Measurements from ENCODE around the gene CCDC178.
"Not testable (repeated sequence)": the region's sequence is repeated elsewhere in the genome, so short reads cannot be mapped to it uniquely, and the experiment has no call there.

CCDC178 gene

DNA sequence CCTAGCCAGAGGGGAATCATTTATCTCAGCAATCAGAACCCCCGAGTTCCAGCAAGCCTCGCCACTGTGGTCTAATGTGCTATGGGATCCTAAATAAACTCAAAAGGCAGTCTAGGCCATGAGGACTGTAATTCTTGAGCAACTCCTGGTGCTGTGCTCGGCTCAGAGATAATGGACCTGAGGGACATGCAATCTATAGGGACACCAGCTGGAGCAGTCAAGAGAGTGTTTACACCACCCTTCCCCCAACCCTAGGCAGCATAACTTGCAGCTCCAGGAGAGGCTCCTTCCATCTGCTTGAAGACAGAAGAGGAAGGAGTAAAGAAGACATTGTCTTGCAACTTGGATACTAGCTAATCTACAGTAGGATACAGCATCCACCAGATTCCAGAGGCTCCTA lies 442.2 kb downstream of the CCDC178 start:
- H3K36me3 ChIP-seq (ENCODE audit: insufficient read depth, low read length): no peaks in the 10 kb centered on the region
- 89% methylated on average over 3 of the region's 3 CpGs for WGBS
- no peaks in the 10 kb centered on the region for H3K9me3 ChIP-seq (ENCODE audit: insufficient read depth, low read depth, low read length)
- no peaks in the 10 kb centered on the region for H3K27me3 ChIP-seq (ENCODE audit: insufficient read depth, low read length)
- no peak overlapping the region for H3K27ac ChIP-seq (ENCODE audit: low read depth, low read length)
- no peak overlapping the region for H3K9ac ChIP-seq (ENCODE audit: low read depth, low read length)
- no peak overlapping the region for H3K4me3 ChIP-seq (ENCODE audit: low read length)
- H3K4me1 ChIP-seq (ENCODE audit: insufficient read depth, low read length): no peaks in the 10 kb centered on the region

DNA sequence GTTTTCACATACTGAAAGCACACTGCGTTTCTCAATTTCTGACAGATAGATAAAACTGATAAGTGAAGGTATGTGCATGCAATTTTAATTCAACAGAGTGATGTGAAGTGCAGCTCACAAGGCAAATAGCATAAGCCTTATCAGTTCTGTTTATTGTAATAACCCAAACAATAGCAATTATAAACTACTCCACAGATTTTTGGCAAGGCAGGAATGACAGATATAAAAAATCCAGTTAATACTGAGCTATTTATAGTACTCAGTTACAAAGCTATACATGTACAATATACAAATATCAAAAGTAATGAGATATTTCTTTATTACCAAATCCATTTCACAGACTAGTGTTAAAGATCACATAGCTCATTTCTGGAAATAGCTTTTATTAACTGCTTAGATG lies 456.8 kb downstream of the CCDC178 start:
- 100% methylated on average over 1 of the region's 1 CpG for WGBS

DNA sequence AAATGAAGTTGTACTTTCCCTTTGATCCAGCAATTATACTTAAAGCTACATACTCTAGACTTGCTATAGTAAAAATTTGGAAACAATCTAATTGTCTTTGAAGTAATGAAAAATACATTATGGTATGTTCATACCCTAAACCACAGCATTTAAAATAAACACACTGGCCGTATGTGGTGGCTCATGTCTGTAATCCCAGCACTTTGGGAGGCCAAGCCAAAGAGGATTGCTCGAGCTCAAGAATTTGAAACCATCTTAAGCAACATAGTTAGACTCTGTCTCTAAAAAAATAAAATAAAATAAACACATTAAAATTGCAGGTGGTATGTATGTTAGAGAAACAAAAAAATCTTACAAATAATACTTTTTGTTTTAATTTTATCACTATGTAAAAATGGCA lies 459.6 kb downstream of the CCDC178 start:
- Histone ChIP-seq H3K9me3 (ENCODE audit: insufficient read depth, low read depth, low read length) (no peaks in the 10 kb centered on the region), H3K4me3 (ENCODE audit: low read length) (no peak overlapping the region), H3K9ac (ENCODE audit: low read depth, low read length) (no peak overlapping the region), H3K27ac (ENCODE audit: low read depth, low read length) (no peak overlapping the region), H3K4me1 (ENCODE audit: insufficient read depth, low read length) (no peaks in the 10 kb centered on the region), H3K36me3 (ENCODE audit: insufficient read depth, low read length) (no peaks in the 10 kb centered on the region), H3K27me3 (ENCODE audit: insufficient read depth, low read length) (no peaks in the 10 kb centered on the region)
- WGBS: 95% methylated on average over 2 of the region's 2 CpGs

More for the DNA sequence above, 456.8 kb downstream of the CCDC178 start:
- H3K9ac ChIP-seq (ENCODE audit: low read depth, low read length): no peak overlapping the region
- no peaks in the 10 kb centered on the region for H3K9me3 ChIP-seq (ENCODE audit: insufficient read depth, low read depth, low read length)
- H3K27me3 ChIP-seq (ENCODE audit: insufficient read depth, low read length): no peaks in the 10 kb centered on the region
- H3K36me3 ChIP-seq (ENCODE audit: insufficient read depth, low read length): no peaks in the 10 kb centered on the region
- no peak overlapping the region for H3K4me3 ChIP-seq (ENCODE audit: low read length)
- H3K4me1 ChIP-seq (ENCODE audit: insufficient read depth, low read length): no peaks in the 10 kb centered on the region
- H3K27ac ChIP-seq (ENCODE audit: low read depth, low read length): no peak overlapping the region

DNA sequence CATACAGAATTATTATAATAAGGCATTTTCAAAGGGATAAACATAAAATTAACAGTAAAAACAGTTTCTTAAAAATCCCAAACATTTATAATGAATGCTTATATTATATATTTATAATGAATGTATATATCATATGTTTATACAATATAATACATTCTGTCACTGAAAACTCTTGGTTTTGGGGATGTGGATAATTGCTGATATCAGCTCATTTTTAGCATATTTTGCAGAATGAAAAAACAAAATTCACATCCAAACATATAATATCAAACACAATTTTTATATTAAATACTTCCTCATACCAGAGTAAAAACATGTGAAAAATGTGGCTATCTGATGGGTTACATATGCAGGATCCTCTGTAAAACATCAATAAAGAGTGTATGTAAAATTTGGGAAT lies 465.0 kb downstream of the CCDC178 start:
- no peak overlapping the region for H3K4me3 ChIP-seq (ENCODE audit: low read length)
- H3K27me3 ChIP-seq (ENCODE audit: insufficient read depth, low read length): no peaks in the 10 kb centered on the region
- H3K36me3 ChIP-seq (ENCODE audit: insufficient read depth, low read length): no peaks in the 10 kb centered on the region
- no peaks in the 10 kb centered on the region for H3K4me1 ChIP-seq (ENCODE audit: insufficient read depth, low read length)
- H3K27ac ChIP-seq (ENCODE audit: low read depth, low read length): no peak overlapping the region
- no peaks in the 10 kb centered on the region for H3K9me3 ChIP-seq (ENCODE audit: insufficient read depth, low read depth, low read length)
- H3K9ac ChIP-seq (ENCODE audit: low read depth, low read length): no peak overlapping the region

DNA sequence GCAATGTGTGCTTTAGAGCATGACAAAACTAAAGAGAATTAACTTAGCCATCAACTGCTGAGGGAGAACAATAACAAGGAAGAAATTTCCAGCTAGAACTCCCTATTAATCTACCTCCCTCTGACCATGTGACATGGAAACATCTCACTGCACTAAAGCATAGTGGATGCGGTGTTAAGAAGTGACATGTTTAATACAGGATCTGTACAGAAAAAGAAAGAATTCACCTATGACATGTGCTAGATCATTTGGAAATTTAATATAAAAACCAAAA lies 465.4 kb downstream of the CCDC178 start:
- Histone ChIP-seq H3K9ac (ENCODE audit: low read depth, low read length) (no peak overlapping the region), H3K9me3 (ENCODE audit: insufficient read depth, low read depth, low read length) (no peaks in the 10 kb centered on the region), H3K36me3 (ENCODE audit: insufficient read depth, low read length) (no peaks in the 10 kb centered on the region), H3K4me3 (ENCODE audit: low read length) (no peak overlapping the region), H3K27me3 (ENCODE audit: insufficient read depth, low read length) (no peaks in the 10 kb centered on the region), H3K4me1 (ENCODE audit: insufficient read depth, low read length) (no peaks in the 10 kb centered on the region), H3K27ac (ENCODE audit: low read depth, low read length) (no peak overlapping the region)
- 100% methylated on average over 1 of the region's 1 CpG for WGBS

DNA sequence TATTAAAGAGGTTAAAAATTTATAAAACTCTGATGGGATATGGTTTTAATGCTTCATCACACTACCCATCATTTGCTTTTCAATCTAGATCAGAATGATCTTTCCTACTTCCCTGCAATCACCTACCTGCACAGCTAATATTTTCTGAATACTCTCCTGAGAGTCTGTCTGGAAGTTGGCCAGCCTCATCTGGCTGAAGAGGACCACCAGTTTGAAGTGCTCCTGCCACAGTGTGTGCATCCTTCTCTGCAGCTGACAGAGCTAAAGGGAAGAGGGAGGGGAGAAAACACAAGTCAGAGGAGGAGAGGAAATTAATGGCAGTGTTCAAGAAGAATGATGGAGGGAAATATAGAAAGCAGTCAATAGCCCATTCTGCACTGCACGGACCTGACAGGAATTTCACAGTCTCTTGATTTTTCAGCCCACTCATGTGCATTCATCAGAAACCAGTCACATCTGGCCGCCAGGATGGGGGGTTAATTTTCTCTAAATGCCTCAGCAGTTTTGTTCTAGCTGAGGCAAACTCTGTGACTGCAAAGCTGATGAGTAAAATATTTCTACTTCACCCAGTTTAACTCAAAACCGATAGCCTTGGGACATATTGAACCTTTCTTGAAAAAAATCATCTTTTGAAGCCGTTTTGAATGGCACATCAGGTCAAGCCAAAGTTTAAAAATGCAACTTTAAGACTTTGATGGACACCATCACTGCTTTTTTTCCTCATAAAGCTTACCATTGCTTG lies 465.9 kb downstream of the CCDC178 start:
- Histone ChIP-seq H3K36me3 (ENCODE audit: insufficient read depth, low read length) (no peaks in the 10 kb centered on the region), H3K4me3 (ENCODE audit: low read length) (no peak overlapping the region), H3K9ac (ENCODE audit: low read depth, low read length) (no peak overlapping the region), H3K27me3 (ENCODE audit: insufficient read depth, low read length) (no peaks in the 10 kb centered on the region), H3K4me1 (ENCODE audit: insufficient read depth, low read length) (no peaks in the 10 kb centered on the region), H3K27ac (ENCODE audit: low read depth, low read length) (no peak overlapping the region), H3K9me3 (ENCODE audit: insufficient read depth, low read depth, low read length) (no peaks in the 10 kb centered on the region)
- WGBS: 89% methylated on average over 4 of the region's 4 CpGs

DNA sequence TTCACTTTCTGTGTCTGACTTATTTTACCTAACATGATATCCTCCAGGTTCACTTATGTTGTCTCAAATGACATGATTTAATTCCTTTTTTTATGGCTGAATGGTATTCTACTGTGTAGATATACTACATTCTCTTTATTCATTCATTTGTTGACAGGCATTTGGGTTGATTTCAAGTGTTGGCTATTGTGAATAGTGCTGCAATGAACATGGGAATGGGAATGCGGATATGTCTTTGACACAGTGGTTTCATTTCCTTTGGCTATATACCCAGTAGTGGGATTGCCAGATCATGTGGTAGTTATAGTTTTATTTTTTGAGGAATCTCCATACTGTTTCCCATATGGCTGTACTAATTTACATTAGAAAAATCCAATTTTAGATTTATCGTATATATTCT lies 472.3 kb downstream of the CCDC178 start:
- no peaks in the 10 kb centered on the region for H3K36me3 ChIP-seq (ENCODE audit: insufficient read depth, low read length)
- no peak overlapping the region for H3K4me3 ChIP-seq (ENCODE audit: low read length)
- no peaks in the 10 kb centered on the region for H3K4me1 ChIP-seq (ENCODE audit: insufficient read depth, low read length)
- no peaks in the 10 kb centered on the region for H3K9me3 ChIP-seq (ENCODE audit: insufficient read depth, low read depth, low read length)
- WGBS: 89% methylated on average over 1 of the region's 2 CpGs
- H3K9ac ChIP-seq (ENCODE audit: low read depth, low read length): no peak overlapping the region
- H3K27ac ChIP-seq (ENCODE audit: low read depth, low read length): no peak overlapping the region
- H3K27me3 ChIP-seq (ENCODE audit: insufficient read depth, low read length): no peaks in the 10 kb centered on the region

DNA sequence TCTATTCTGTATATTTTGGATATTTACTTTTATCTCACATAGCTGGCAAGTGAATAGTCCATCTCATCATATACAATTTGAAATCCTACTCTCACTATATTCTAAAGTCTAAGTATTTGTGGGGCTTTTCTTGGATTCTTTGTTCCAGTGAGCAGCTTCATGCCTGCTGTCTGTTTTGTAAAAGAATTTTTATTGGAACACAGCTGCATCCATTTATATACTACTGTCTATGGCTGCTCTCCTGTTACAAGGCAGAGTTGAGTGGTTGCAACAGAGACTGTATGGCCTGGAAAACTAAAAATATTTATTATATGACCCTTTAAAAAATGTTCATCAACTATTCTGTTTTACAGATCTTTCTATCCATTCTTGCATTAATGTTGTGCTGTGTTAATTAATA lies 474.4 kb downstream of the CCDC178 start:
- no peaks in the 10 kb centered on the region for H3K36me3 ChIP-seq (ENCODE audit: insufficient read depth, low read length)
- H3K9ac ChIP-seq (ENCODE audit: low read depth, low read length): no peak overlapping the region
- H3K4me1 ChIP-seq (ENCODE audit: insufficient read depth, low read length): no peaks in the 10 kb centered on the region
- no peak overlapping the region for H3K27ac ChIP-seq (ENCODE audit: low read depth, low read length)
- no peaks in the 10 kb centered on the region for H3K9me3 ChIP-seq (ENCODE audit: insufficient read depth, low read depth, low read length)
- H3K4me3 ChIP-seq (ENCODE audit: low read length): no peak overlapping the region
- H3K27me3 ChIP-seq (ENCODE audit: insufficient read depth, low read length): no peaks in the 10 kb centered on the region

DNA sequence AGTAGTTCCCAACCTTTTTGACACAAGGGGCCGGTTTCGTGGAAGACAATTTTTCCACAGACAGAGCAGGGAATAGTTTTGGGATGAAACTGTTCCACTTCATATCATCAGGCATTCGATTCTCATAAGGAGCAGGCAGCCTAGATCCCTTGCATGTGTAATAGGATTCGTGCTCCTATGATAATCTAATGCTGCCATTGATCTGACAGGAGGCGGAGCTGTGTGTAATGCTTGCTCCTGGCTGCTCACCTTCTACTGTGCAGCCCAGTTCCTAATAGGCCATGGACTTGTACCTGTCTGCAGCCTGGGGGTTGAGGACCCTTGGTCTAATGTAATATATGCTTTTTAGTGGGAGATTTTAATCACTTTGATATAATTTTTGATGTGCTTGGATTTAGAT lies 479.0 kb downstream of the CCDC178 start:
- Histone ChIP-seq H3K4me1 (ENCODE audit: insufficient read depth, low read length) (no peaks in the 10 kb centered on the region), H3K27me3 (ENCODE audit: insufficient read depth, low read length) (no peaks in the 10 kb centered on the region), H3K27ac (ENCODE audit: low read depth, low read length) (no peak overlapping the region), H3K9ac (ENCODE audit: low read depth, low read length) (no peak overlapping the region), H3K4me3 (ENCODE audit: low read length) (no peak overlapping the region), H3K9me3 (ENCODE audit: insufficient read depth, low read depth, low read length) (no peaks in the 10 kb centered on the region), H3K36me3 (ENCODE audit: insufficient read depth, low read length) (no peaks in the 10 kb centered on the region)
- 92% methylated on average over 5 of the region's 5 CpGs for WGBS

DNA sequence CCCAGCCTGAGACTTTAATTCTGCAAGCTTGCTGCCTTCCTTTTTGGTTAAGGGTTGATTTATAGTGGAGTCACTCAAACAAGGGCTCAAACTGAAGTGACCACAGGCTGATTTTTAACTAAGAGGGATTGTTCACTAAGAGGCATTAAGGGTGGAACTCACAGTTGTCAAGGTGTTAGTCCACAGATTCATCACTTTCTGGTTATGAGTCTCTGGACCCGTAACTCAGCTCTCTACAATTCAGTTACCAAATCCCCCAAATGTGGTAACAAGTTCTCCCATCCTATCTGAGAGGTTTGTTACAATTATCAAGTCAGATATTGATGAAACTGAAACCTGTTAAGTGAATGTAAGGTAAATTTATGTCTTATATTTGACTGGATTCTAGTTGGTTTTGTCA lies 481.8 kb downstream of the CCDC178 start:
- no peak overlapping the region for H3K4me3 ChIP-seq (ENCODE audit: low read length)
- no peaks in the 10 kb centered on the region for H3K36me3 ChIP-seq (ENCODE audit: insufficient read depth, low read length)
- 82% methylated on average over 1 of the region's 1 CpG for WGBS

DNA sequence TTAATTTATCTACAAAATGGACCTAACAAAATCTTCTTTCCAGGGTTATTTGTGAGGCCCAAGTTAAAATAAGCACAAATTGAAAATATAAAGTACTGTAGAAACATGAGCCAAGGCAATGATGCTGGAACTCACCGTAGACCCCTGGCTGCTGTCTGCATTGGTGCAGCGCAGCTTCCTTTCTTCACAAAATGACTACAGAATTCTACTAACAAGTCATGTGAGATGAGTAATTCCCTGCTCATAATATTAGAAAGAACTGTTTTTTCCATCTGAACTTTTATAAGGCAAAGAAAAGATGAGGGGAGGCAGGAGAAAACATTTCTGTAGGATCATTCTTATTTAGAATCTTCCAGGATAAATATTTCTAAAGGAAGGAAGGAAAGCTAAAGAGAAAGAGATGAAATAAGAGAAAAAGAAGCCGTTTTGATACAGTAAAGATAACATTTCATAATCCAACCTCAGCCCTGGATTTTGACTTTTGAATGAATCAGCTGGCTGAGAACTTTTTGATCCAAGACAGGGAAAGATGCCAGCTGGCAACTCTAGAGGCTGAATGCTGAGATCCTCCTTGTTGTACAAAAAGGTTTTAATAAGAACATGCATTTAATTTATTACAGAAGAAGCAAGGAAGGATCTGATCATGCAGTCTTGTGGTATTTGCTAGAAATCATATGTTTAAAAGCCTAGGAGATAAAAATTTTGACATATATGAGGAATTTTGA lies 483.8 kb downstream of the CCDC178 start:
- Histone ChIP-seq H3K27me3 (ENCODE audit: insufficient read depth, low read length) (no peaks in the 10 kb centered on the region), H3K4me3 (ENCODE audit: low read length) (no peak overlapping the region), H3K9ac (ENCODE audit: low read depth, low read length) (no peak overlapping the region), H3K4me1 (ENCODE audit: insufficient read depth, low read length) (no peaks in the 10 kb centered on the region), H3K27ac (ENCODE audit: low read depth, low read length) (no peak overlapping the region), H3K36me3 (ENCODE audit: insufficient read depth, low read length) (no peaks in the 10 kb centered on the region), H3K9me3 (ENCODE audit: insufficient read depth, low read depth, low read length) (peaks cover 8% of the 10 kb centered on the region; the same call in 1 of the 2 replicates)
- WGBS: 72% methylated on average over 2 of the region's 3 CpGs

More for the DNA sequence above, 481.8 kb downstream of the CCDC178 start:
- Histone ChIP-seq H3K27ac (ENCODE audit: low read depth, low read length) (no peak overlapping the region), H3K9me3 (ENCODE audit: insufficient read depth, low read depth, low read length) (no peaks in the 10 kb centered on the region), H3K4me1 (ENCODE audit: insufficient read depth, low read length) (no peaks in the 10 kb centered on the region), H3K9ac (ENCODE audit: low read depth, low read length) (no peak overlapping the region), H3K27me3 (ENCODE audit: insufficient read depth, low read length) (no peaks in the 10 kb centered on the region)

DNA sequence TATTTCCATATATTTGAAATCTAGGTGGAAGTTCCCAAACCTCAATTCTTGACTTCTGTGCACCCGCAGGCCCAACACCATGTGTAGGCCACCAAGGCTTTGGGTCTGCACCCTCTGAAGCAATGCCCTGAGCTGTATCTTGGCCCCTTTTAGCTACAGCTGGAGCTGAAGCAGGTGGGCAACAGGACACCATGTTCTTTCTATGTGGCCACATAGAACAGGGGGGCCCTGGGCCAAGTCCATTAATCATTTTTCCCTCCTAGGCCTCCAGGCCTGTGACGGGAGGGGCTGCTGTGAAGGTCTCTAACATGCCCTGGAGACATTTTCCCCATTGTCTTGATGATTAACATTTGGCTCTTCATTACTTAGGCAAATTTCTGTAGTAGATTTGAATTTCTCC lies 488.2 kb downstream of the CCDC178 start:
- 99% methylated on average over 2 of the region's 2 CpGs for WGBS
- not testable (repeated sequence) for H3K4me3 ChIP-seq (ENCODE audit: low read length)

More for the DNA sequence above, 488.2 kb downstream of the CCDC178 start:
- not testable (repeated sequence) for H3K36me3 ChIP-seq (ENCODE audit: insufficient read depth, low read length); H3K27me3 ChIP-seq (ENCODE audit: insufficient read depth, low read length); H3K4me1 ChIP-seq (ENCODE audit: insufficient read depth, low read length); H3K27ac ChIP-seq (ENCODE audit: low read depth, low read length); H3K9ac ChIP-seq (ENCODE audit: low read depth, low read length)
- H3K9me3 ChIP-seq (ENCODE audit: insufficient read depth, low read depth, low read length): peaks cover 10% of the 10 kb centered on the region; the same call in 1 of the 2 replicates
